IPS DF 6.9 (cell line): ENCODE measurements around the gene ANKRD11.

Source experiments
- DNase-seq: peaks from one replicate; pipeline ENCODE4 v3.0.0-alpha.2; 2013; ENCODE audit warnings: low read depth, low spot score
- H3K27ac ChIP-seq: one replicate; pipeline ENCODE4 v1.5.1; 2013; ENCODE audit warnings: low read length, control low read depth
- H3K27me3 ChIP-seq: 2 replicates; pipeline ENCODE4 v1.6.1; 2013; ENCODE audit warnings: mild to moderate bottlenecking, low read length; ENCODE audit not compliant: control insufficient read depth, insufficient read depth
- H3K36me3 ChIP-seq: 2 replicates; pipeline ENCODE4 v1.6.1; 2013; ENCODE audit warnings: low read length; ENCODE audit not compliant: control insufficient read depth, insufficient read depth
- H3K4me1 ChIP-seq: 2 replicates; pipeline ENCODE4 v1.6.1; 2013; ENCODE audit warnings: low read length; ENCODE audit not compliant: control insufficient read depth, insufficient read depth
- H3K4me3 ChIP-seq: 2 replicates; pipeline ENCODE4 v1.5.1; 2013; ENCODE audit warnings: mild to moderate bottlenecking, low read length
- H3K9me3 ChIP-seq: 2 replicates; pipeline ENCODE4 v1.6.1; 2013; ENCODE audit warnings: low read length, inconsistent platforms; ENCODE audit not compliant: control insufficient read depth, insufficient read depth
- WGBS: extraction: QIAGEN DNeasy Blood & Tissue Kit; methylation state at CpG from one replicate; pipeline ENCODE4 v1.1.7; 2013; ENCODE audit warnings: mixed read lengths, missing lambda C conversion rate; ENCODE audit not compliant: insufficient read length, insufficient coverage; 5-methylcytosine and 5-hydroxymethylcytosine counted together

The ANKRD11 gene

DNA sequence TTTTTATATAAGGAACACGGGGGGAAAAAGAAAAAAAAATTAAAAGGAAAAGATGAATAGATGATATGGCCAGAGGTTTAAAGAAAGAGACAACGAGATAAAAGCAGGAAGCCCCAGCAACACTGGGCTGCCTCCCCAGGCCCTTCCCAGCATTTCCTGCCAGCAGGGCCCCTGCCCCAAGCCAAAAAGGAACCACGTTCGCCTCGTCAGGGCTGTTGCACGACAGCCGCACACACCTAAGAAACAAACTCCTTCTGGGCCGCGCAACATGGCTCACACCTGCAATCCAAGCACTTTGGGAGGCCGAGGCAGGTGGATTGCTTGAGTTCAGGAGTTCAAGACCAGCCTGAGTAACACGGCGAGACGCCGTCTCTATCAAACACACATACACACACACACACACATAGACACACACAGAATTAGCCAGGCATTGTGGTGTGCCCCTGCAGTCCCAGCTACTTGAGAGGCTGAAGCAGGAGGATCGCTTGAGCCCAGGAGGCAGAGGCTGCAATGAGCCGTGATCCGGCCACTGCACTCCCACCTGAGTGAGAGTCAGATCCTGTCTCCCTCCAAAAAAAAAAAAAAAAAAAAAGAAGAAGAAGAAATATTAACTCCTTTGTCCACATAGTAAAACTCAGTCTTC is 83.0 kb downstream of the ANKRD11 start:
- Histone ChIP-seq H3K9me3 (no peaks in the 10 kb centered on the region), H3K27me3 (no peaks in the 10 kb centered on the region), H3K27ac (no peak overlapping the region), H3K36me3 (no peaks in the 10 kb centered on the region), H3K4me3 (no peak overlapping the region), H3K4me1 (peaks cover 25% of the 10 kb centered on the region)
- 100% methylated on average over 1 of the region's 17 CpGs for WGBS
- no peak for DNase-seq

DNA sequence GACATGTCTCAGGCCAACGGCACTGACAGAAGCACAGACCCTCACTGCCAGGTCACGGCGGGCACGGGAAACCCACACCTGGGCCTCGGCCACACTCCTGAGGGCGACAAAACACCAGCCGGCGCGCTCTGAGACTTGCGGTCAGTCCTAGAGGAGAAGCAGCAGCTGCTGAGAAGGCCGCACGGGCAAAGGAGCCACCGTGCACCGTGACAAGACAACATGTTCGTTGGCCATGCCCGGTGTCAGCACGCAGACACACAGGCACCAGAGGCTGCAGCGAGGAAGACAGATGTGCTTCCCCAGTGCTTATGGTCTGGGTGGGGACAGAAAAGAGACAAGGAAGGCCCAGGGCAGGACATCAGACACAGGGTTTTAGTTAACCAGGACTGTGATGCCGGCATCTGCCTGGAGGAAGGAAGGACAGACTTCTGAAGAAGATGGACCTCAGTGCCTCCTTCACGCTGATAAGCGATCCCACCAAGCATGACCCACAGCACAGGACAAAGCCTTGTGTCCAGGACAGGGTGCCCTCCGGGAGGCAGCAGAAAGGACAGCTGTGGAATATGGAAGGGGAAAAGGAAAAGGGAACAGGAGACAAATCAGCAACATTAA is 84.0 kb downstream of the ANKRD11 start:
- Histone ChIP-seq H3K27ac (no peak overlapping the region), H3K4me1 (peaks cover 27% of the 10 kb centered on the region), H3K27me3 (no peaks in the 10 kb centered on the region), H3K4me3 (no peak overlapping the region), H3K36me3 (no peaks in the 10 kb centered on the region), H3K9me3 (no peaks in the 10 kb centered on the region)
- WGBS: no CpG with 5 or more reads among the region's 22 CpGs
- no peak for DNase-seq

DNA sequence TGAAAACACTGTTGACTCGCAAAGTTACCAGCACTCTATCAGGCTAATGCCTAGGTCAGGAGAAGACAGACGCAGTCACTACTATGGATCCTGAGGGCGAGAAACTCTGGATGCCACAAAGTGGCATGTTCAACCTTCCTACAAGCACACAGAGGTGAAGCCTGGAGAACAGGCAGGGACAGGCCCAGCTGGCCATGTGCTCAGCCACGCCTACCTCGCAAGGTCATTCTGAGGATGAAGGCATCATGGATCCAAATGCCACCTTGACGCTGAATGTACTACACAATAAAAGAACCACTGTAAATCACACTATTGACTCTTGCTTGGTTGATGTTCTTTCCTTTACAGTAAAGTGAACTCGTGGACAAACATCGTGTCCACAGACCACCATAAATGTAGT is 85.8 kb downstream of the ANKRD11 start:
- DNase-seq: no peak
- WGBS: no CpG with 5 or more reads among the region's 8 CpGs
- Histone ChIP-seq H3K27me3 (no peaks in the 10 kb centered on the region), H3K4me3 (no peak overlapping the region), H3K36me3 (no peaks in the 10 kb centered on the region), H3K27ac (no peak overlapping the region), H3K9me3 (no peaks in the 10 kb centered on the region), H3K4me1 (peaks cover 27% of the 10 kb centered on the region)

DNA sequence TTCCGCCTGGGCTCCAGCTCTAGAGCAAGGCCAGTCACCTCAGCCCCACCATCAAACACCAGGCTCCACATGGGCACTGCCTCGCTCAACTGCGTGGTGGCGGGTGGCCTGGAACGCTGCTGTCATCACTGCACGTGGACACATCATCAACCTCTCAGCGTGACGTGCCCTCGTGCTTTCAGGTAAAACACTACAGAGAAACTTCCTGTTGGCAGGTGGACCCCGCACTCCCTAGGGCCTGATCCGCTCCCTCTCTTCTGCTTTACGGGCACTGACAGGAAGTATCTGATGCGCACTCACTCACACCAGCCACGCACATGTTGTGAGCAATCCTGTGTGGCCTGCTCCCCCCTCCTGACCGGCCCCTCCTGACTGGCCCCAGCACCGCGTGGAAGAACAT is 87.4 kb downstream of the ANKRD11 start:
- no peaks in the 10 kb centered on the region for H3K9me3 ChIP-seq
- no peak for DNase-seq
- peaks cover 19% of the 10 kb centered on the region for H3K4me1 ChIP-seq
- H3K27me3 ChIP-seq: no peaks in the 10 kb centered on the region
- no peaks in the 10 kb centered on the region for H3K36me3 ChIP-seq
- H3K4me3 ChIP-seq: no peak overlapping the region
- no peak overlapping the region for H3K27ac ChIP-seq
- WGBS: no CpG with 5 or more reads among the region's 17 CpGs

GRCh38 chr16:89401641-89402445 is 88.5 kb downstream of the ANKRD11 start:
- no peaks in the 10 kb centered on the region for H3K27me3 ChIP-seq
- WGBS: no CpG with 5 or more reads among the region's 27 CpGs
- H3K36me3 ChIP-seq: no peaks in the 10 kb centered on the region
- DNase-seq: no peak
- no peaks in the 10 kb centered on the region for H3K9me3 ChIP-seq
- H3K27ac ChIP-seq: no peak overlapping the region
- no peak overlapping the region for H3K4me3 ChIP-seq
- H3K4me1 ChIP-seq: peaks cover 14% of the 10 kb centered on the region

DNA sequence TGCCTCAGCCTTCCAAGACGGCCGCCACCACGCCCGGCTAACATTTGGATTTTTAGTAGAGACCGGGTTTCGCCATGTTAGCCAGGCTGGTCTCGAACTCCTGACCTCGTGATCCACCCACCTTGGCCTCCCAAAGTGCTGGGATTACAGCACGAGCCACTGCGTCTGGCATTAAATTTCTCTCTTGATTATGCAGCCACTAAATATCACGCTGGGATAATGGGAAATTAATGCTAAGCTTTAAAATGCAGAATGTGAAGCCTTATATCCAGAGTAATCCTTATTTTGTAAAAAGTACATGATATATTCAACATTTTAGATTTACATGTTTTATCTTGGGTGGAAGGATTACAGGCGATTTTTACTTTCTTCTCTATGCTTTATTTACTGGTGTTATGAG is 89.2 kb downstream of the ANKRD11 start:
- no peaks in the 10 kb centered on the region for H3K36me3 ChIP-seq
- no peak overlapping the region for H3K27ac ChIP-seq
- WGBS: no CpG with 5 or more reads among the region's 12 CpGs

GRCh38 chr16:89400740-89401139 is 89.6 kb downstream of the ANKRD11 start:
- DNase-seq: no peak
- Histone ChIP-seq H3K4me1 (peaks cover 11% of the 10 kb centered on the region), H3K9me3 (no peaks in the 10 kb centered on the region), H3K36me3 (no peaks in the 10 kb centered on the region), H3K27me3 (no peaks in the 10 kb centered on the region), H3K27ac (no peak overlapping the region), H3K4me3 (no peak overlapping the region)
- no CpG with 5 or more reads among the region's 14 CpGs for whole genome bisulfite sequencing

More for the DNA sequence above, 89.2 kb downstream of the ANKRD11 start:
- DNase-seq: no peak
- Histone ChIP-seq H3K27me3 (no peaks in the 10 kb centered on the region), H3K4me1 (peaks cover 12% of the 10 kb centered on the region), H3K4me3 (no peak overlapping the region), H3K9me3 (no peaks in the 10 kb centered on the region)

- no peak overlapping the region for H3K27ac ChIP-seq
- no peak overlapping the region for H3K4me3 ChIP-seq
- peaks cover 11% of the 10 kb centered on the region for H3K4me1 ChIP-seq
- no peak for DNase-seq
- H3K9me3 ChIP-seq: no peaks in the 10 kb centered on the region
- WGBS: no CpG with 5 or more reads among the region's 9 CpGs
- H3K36me3 ChIP-seq: no peaks in the 10 kb centered on the region
- H3K27me3 ChIP-seq: no peaks in the 10 kb centered on the region
These were observed 91.4 kb downstream of the ANKRD11 start for GRCh38 chr16:89398924-89399323.

- no CpG with 5 or more reads among the region's 16 CpGs for WGBS
- Histone ChIP-seq H3K27ac (no peak overlapping the region), H3K4me1 (peaks cover 10% of the 10 kb centered on the region), H3K9me3 (no peaks in the 10 kb centered on the region), H3K4me3 (no peak overlapping the region), H3K27me3 (no peaks in the 10 kb centered on the region), H3K36me3 (no peaks in the 10 kb centered on the region)
- no peak for DNase-seq
These were observed 93.0 kb downstream of the ANKRD11 start for GRCh38 chr16:89397331-89397861.

- H3K9me3 ChIP-seq: no peaks in the 10 kb centered on the region
- no peak overlapping the region for H3K27ac ChIP-seq
- H3K4me3 ChIP-seq: no peak overlapping the region
- H3K4me1 ChIP-seq: peaks cover 10% of the 10 kb centered on the region
- DNase-seq: no peak
- no peaks in the 10 kb centered on the region for H3K27me3 ChIP-seq
- no peaks in the 10 kb centered on the region for H3K36me3 ChIP-seq
- WGBS: no CpG with 5 or more reads among the region's 13 CpGs
These were observed 94.2 kb downstream of the ANKRD11 start for GRCh38 chr16:89396156-89396555.
